ENCODE results near the gene MME.

- TF ChIP-seq CTCF (IDR thresholded peaks at IDR 0.05), result no peak
- TF ChIP-seq ATF6 (CRISPR knock-in tag; IDR thresholded peaks at IDR 0.05), result no peak
- no peak for TF ChIP-seq NR1H2 (CRISPR knock-in tag; IDR thresholded peaks at IDR 0.05)
- no peak for TF ChIP-seq IRF1 (CRISPR knock-in tag; IDR thresholded peaks at IDR 0.05)
- TF ChIP-seq ATF2 (CRISPR knock-in tag; IDR thresholded peaks at IDR 0.05; ENCODE audit: borderline replicate concordance, low read depth), result no peak
- TF ChIP-seq USF2 (CRISPR knock-in tag; IDR thresholded peaks at IDR 0.05), result no peak
- no peak for TF ChIP-seq ESRRA (CRISPR knock-in tag; IDR thresholded peaks at IDR 0.05; ENCODE audit: borderline replicate concordance)
- TF ChIP-seq JUN (CRISPR knock-in tag; IDR thresholded peaks at IDR 0.05), result no peak
- no peak for TF ChIP-seq ZNF281 (CRISPR knock-in tag; IDR thresholded peaks at IDR 0.05)
- TF ChIP-seq ZBTB43 (CRISPR knock-in tag; IDR thresholded peaks at IDR 0.05), result no peak
- no peak for TF ChIP-seq NFYB (CRISPR knock-in tag; conservative IDR thresholded peaks at IDR 0.05; ENCODE audit: low read depth)
- no peak for TF ChIP-seq ZBTB21 (CRISPR knock-in tag; IDR thresholded peaks at IDR 0.05; ENCODE audit: borderline replicate concordance)
- TF ChIP-seq ZNF512 (CRISPR knock-in tag; IDR thresholded peaks at IDR 0.05; ENCODE audit: borderline replicate concordance), result no peak
Measured at GRCh38 chr3:155035553-155035952, 44.6 kb upstream of the MME start.

All from WTC11 (cell line).